Stimulated activated CD8-positive, alpha-beta memory T cell treated with anti-CD3 and anti-CD28 coated beads, Interleukin-4, amount 100 ng/mL, for 24 hours (primary cell): ENCODE measurements around the gene NUCB2.

Experiments
- DNase-seq: peaks from one replicate; pipeline ENCODE4 v3.0.0-alpha.2; 2020; ENCODE audit warnings: low read depth

Gene NUCB2

GRCh38 chr11:17268902-17269301 is 7.6 kb upstream of the NUCB2 start:
- DNase-seq, result no peak

- DNase-seq, result no peak
Observed at GRCh38 chr11:17272801-17273200, 3.7 kb upstream of the NUCB2 start.

GRCh38 chr11:17273211-17273610 is 3.3 kb upstream of the NUCB2 start:
- no peak for DNase-seq

- no peak for DNase-seq
Observed at GRCh38 chr11:17273668-17274282, 2.8 kb upstream of the NUCB2 start.

- DNase-seq, result no peak
Observed at GRCh38 chr11:17275400-17276235, 921 bp upstream of the NUCB2 start.

- no peak for DNase-seq
Observed at GRCh38 chr11:17277024-17277584, 565 bp downstream of the NUCB2 start.

- DNase-seq, result no peak
Observed at GRCh38 chr11:17280494-17281127, 4.1 kb downstream of the NUCB2 start.

GRCh38 chr11:17286332-17286731 is 9.8 kb downstream of the NUCB2 start:
- DNase-seq, result no peak

GRCh38 chr11:17287058-17287457 is 10.5 kb downstream of the NUCB2 start:
- DNase-seq, result no peak

GRCh38 chr11:17291710-17292109 is 15.2 kb downstream of the NUCB2 start:
- DNase-seq, result no peak

GRCh38 chr11:17293311-17293710 is 16.8 kb downstream of the NUCB2 start:
- DNase-seq, result no peak

GRCh38 chr11:17294033-17294432 is 17.5 kb downstream of the NUCB2 start:
- no peak for DNase-seq

- no peak for DNase-seq
Observed at GRCh38 chr11:17296852-17297559, 20.5 kb downstream of the NUCB2 start.

GRCh38 chr11:17298302-17298701 is 21.8 kb downstream of the NUCB2 start:
- DNase-seq, result no peak

GRCh38 chr11:17300372-17300771 is 23.8 kb downstream of the NUCB2 start:
- DNase-seq, result no peak

GRCh38 chr11:17313349-17314231 is 37.1 kb downstream of the NUCB2 start:
- no peak for DNase-seq

- no peak for DNase-seq
Observed at GRCh38 chr11:17314232-17314547, 37.7 kb downstream of the NUCB2 start.

GRCh38 chr11:17314904-17315426 is 38.4 kb downstream of the NUCB2 start:
- no peak for DNase-seq

- DNase-seq, result no peak
Observed at GRCh38 chr11:17328871-17329494, 52.4 kb downstream of the NUCB2 start.

GRCh38 chr11:17331669-17332068 is 55.1 kb downstream of the NUCB2 start:
- no peak for DNase-seq
